Liver (tissue), 9 donors: ENCODE data around the gene PPP6R2. TPM values are rescaled to one million over a fixed set of nuclear protein-coding genes. Genes with fewer than 3 reads are reported as not detected.
A peak's percentile ranks its signal among the peaks of the same experiment; 100 is the strongest.

ENCODE experiments used
- DNase-seq: peaks from one replicate; pipeline ENCODE4 v3.0.0-alpha.2; 2017; ENCODE audit warnings: low spot score
- H3K27ac ChIP-seq, 2 donors: one replicate each; pipeline ENCODE4 v1.7.0; 2013; ENCODE audit warnings: inconsistent platforms in 2 of 2, low read length in 2 of 2, control low read depth in 1 of 2, low read depth in 1 of 2, mild to moderate bottlenecking in 1 of 2
- H3K27me3 ChIP-seq, 4 donors: one replicate each; pipeline versions ENCODE4 v1.6.1 to v1.7.0; 2013; ENCODE audit warnings: low read length in 3 of 4, inconsistent platforms in 1 of 4, mild to moderate bottlenecking in 1 of 4, moderate library complexity in 1 of 4; ENCODE audit not compliant: control insufficient read depth in 4 of 4, insufficient read depth in 4 of 4
- H3K36me3 ChIP-seq, 4 donors: one replicate each; pipeline versions ENCODE4 v1.6.1 to v1.7.0; 2013; ENCODE audit warnings: low read length in 3 of 4, mild to moderate bottlenecking in 3 of 4, low read depth in 1 of 4, moderate library complexity in 1 of 4; ENCODE audit not compliant: control insufficient read depth in 4 of 4, insufficient read depth in 3 of 4
- H3K4me1 ChIP-seq, 4 donors: one replicate each; pipeline versions ENCODE4 v1.6.1 to v1.7.0; 2013; ENCODE audit warnings: low read length in 3 of 4, mild to moderate bottlenecking in 3 of 4, moderate library complexity in 1 of 4; ENCODE audit not compliant: control insufficient read depth in 4 of 4, insufficient read depth in 4 of 4
- H3K4me3 ChIP-seq, 3 donors: one replicate each; pipeline versions ENCODE4 v1.6.1 to v1.7.0; 2013; ENCODE audit warnings: low read length in 3 of 3, control low read depth in 1 of 3, low read depth in 1 of 3, mild to moderate bottlenecking in 1 of 3
- H3K9ac ChIP-seq, 2 donors: one replicate each; pipeline ENCODE4 v1.7.0; 2013; ENCODE audit warnings: low read length in 2 of 2, mild to moderate bottlenecking in 2 of 2, moderate library complexity in 2 of 2, control low read depth in 1 of 2, low read depth in 1 of 2
- H3K9me3 ChIP-seq, 4 donors: one replicate each; pipeline versions ENCODE4 v1.6.1 to v1.7.0; 2013; ENCODE audit warnings: low read length in 3 of 4; ENCODE audit not compliant: control insufficient read depth in 4 of 4
- ATF3 ChIP-seq: IDR thresholded peaks from 2 replicates; pipeline ENCODE4 v1.6.1; 2016; ENCODE audit warnings: antibody characterized with exemption
- FOXA2 ChIP-seq: IDR thresholded peaks from 2 replicates; pipeline ENCODE4 v1.6.1; 2016; ENCODE audit warnings: antibody characterized with exemption
- GABPA ChIP-seq, 2 donors: IDR thresholded peaks in 1 of 2; conservative IDR thresholded peaks in 1 of 2; 2 replicates each; pipeline ENCODE4 v1.6.1; 2016; ENCODE audit warnings: antibody characterized with exemption in 2 of 2, mild to moderate bottlenecking in 1 of 2, moderate library complexity in 1 of 2
- HNF4A ChIP-seq, 2 donors: conservative IDR thresholded peaks; 2 replicates each; pipeline ENCODE4 v1.6.1; 2016; ENCODE audit warnings: antibody characterized with exemption in 2 of 2, mild to moderate bottlenecking in 2 of 2
- HNF4G ChIP-seq: IDR thresholded peaks from 2 replicates; pipeline ENCODE4 v1.6.1; 2016; ENCODE audit warnings: antibody characterized with exemption
- JUND ChIP-seq, 2 donors: IDR thresholded peaks; 2 replicates each; pipeline ENCODE4 v1.6.1; 2016; ENCODE audit warnings: antibody characterized with exemption in 2 of 2
- NR2F2 ChIP-seq: IDR thresholded peaks from 2 replicates; pipeline ENCODE4 v1.6.1; 2016; ENCODE audit warnings: antibody characterized with exemption
- RXRA ChIP-seq, 2 donors: IDR thresholded peaks; 2 replicates each; pipeline ENCODE4 v1.6.1; 2017 to 2018; ENCODE audit warnings: antibody characterized with exemption in 2 of 2, mild to moderate bottlenecking in 1 of 2
- TAF1 ChIP-seq: conservative IDR thresholded peaks from 2 replicates; pipeline ENCODE4 v1.6.1; 2016; ENCODE audit warnings: antibody characterized with exemption, mild to moderate bottlenecking
- YY1 ChIP-seq: IDR thresholded peaks from 2 replicates; pipeline ENCODE4 v1.6.1; 2016; ENCODE audit warnings: antibody characterized with exemption, mild to moderate bottlenecking
- ZBTB33 ChIP-seq: IDR thresholded peaks from 2 replicates; pipeline ENCODE4 v1.6.1; 2016; ENCODE audit warnings: antibody characterized with exemption
- WGBS: extraction: QIAGEN DNeasy Blood & Tissue Kit; methylation state at CpG from one replicate; pipeline ENCODE4 v1.1.7; 2013; 5-methylcytosine and 5-hydroxymethylcytosine counted together
- polyA plus RNA-seq, 2 donors: library from polyadenylated mRNA; stranded (reverse) in 1 of 2; unstranded in 1 of 2; fragments of 200-250 nt in 1 of 2; fragments of >200 nt in 1 of 2; fragmentation: Nextera tagmentation in 1 of 2; extraction: Ambion mirVana in 1 of 2; gene quantifications; one replicate each; pipeline versions ENCODE4 v1.2.1 to v1.2.3, GENCODE V29; 2013 to 2015
- total RNA-seq, 2 donors: library from RNA; depleted of rRNA; stranded (reverse); fragments of >200 nt; gene quantifications; one replicate each; pipeline ENCODE4 v1.2.3, GENCODE V29; 2014
- TF ChIP-seq, protein P1 (sequence below): fragments of 150-350 bp; IDR thresholded peaks from 2 replicates; pipeline ENCODE4 v1.5.1; 2017; ENCODE audit warnings: improper control_type of control experiment, low read depth, low read length; ENCODE audit not compliant: missing input control
- TF ChIP-seq, protein P2 (sequence below): IDR thresholded peaks from 2 replicates; pipeline ENCODE4 v1.6.1; 2016; ENCODE audit warnings: antibody characterized with exemption, mild to moderate bottlenecking
- donor health status: healthy.
- donor health status: healthy.
- donor health status: healthy.
- donor health status: healthy.
- donor health status: healthy.

Gene PPP6R2
- total and polyA plus RNA-seq, 4 donors: 28.8 to 117 (median 47.2) TPM

DNA sequence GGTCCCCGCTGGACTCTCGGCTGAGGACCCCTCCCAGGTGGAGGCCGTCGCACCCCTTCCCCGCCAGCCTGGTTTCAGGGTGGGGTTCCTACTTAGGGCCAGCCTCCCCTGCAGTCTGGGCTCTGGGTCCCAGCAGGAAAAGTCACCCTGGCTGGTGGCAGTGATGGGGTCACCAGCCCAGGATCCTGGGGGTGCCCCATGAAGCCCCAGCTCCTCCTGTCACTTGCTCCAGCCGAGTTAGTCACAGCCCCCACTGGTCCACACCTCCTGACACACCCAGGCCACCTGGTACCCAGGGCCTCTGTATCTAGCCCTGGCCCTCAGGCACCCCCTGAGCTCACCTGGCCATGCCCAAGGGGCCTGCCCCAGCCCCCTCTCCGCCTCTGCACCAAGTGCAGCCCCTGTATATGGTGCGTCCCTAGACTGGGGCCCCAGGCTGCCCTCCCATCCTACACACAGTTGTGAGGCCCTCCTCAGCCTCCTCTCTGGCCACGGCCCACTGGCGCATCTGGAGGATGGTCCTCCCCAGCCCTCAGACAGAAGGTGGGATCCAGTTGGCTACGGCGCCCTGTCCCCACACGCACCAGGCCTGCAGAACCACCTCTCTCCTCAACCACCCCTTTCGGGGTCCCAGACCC is 42.4 kb upstream of the PPP6R2 start:
- no peak for DNase-seq
- Histone ChIP-seq H3K4me3 (no peak overlapping the region), H3K9ac (no peak overlapping the region), H3K9me3 (no peaks in the 10 kb centered on the region), H3K4me1 (peaks cover 49 to 92% (median 75%) of the 10 kb centered on the region in 4 donors), H3K27me3 (no peaks in the 10 kb centered on the region), H3K27ac (no peak overlapping the region), H3K36me3 (no peaks in the 10 kb centered on the region)
- TF ChIP-seq HNF4A (conservative IDR thresholded peaks at IDR 0.05) (no peak), TAF1 (no peak)
- WGBS: 67% methylated on average over 14 of the region's 14 CpGs

- no peak for DNase-seq
- H3K4me1 ChIP-seq: peaks cover 47 to 91% (median 70%) of the 10 kb centered on the region in 4 donors
- no peaks in the 10 kb centered on the region for H3K27me3 ChIP-seq
- TF ChIP-seq ZBTB33 (no peak), ATF3 (no peak), GABPA (IDR thresholded peaks at IDR 0.05 in 1 of 2, conservative IDR thresholded peaks at IDR 0.05 in 1 of 2) (no peak), YY1 (no peak), RXRA (IDR thresholded peaks at IDR 0.05) (no peak), JUND (IDR thresholded peaks at IDR 0.05) (no peak)
- TF ChIP-seq, protein P1, sequence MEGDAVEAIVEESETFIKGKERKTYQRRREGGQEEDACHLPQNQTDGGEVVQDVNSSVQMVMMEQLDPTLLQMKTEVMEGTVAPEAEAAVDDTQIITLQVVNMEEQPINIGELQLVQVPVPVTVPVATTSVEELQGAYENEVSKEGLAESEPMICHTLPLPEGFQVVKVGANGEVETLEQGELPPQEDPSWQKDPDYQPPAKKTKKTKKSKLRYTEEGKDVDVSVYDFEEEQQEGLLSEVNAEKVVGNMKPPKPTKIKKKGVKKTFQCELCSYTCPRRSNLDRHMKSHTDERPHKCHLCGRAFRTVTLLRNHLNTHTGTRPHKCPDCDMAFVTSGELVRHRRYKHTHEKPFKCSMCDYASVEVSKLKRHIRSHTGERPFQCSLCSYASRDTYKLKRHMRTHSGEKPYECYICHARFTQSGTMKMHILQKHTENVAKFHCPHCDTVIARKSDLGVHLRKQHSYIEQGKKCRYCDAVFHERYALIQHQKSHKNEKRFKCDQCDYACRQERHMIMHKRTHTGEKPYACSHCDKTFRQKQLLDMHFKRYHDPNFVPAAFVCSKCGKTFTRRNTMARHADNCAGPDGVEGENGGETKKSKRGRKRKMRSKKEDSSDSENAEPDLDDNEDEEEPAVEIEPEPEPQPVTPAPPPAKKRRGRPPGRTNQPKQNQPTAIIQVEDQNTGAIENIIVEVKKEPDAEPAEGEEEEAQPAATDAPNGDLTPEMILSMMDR: no peak
- 71% methylated on average over 17 of the region's 17 CpGs for WGBS
- peak overlapping the region; percentile 53 to 75 for H3K27ac ChIP-seq
- H3K36me3 ChIP-seq: no peaks in the 10 kb centered on the region
- H3K4me3 ChIP-seq: no peak overlapping the region
- no peak overlapping the region for H3K9ac ChIP-seq
- no peaks in the 10 kb centered on the region for H3K9me3 ChIP-seq
Measured at GRCh38 chr22:50301581-50301991, 41.5 kb upstream of the PPP6R2 start.

DNA sequence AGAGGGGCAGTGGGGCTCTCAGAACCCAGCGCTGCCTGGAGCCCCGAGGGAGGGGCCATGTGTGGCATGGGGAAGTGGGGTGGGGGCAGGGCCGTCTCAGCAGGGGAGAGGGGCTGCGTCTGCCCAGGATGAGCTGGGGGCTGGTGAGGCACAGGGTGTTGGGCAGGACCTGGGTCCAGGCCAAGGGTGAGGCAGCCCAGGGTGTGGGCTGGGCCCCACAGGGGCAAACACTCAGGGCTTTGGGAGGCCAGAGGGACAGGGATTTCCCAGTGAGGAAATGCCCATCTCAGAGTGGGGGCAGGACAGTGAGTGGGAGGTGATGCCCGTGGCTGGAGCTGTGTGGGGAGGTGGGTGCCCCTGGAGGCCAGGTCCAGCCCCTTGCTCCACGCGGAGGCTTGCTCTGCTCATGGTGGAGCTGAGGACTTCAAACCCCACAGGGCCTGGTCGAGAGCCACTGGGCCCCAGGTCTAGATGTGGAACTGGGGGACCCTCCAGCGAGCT is 41.0 kb upstream of the PPP6R2 start:
- peak overlapping the region; percentile 23 to 75 for H3K27ac ChIP-seq
- WGBS: 51% methylated on average over 9 of the region's 9 CpGs
- no peak overlapping the region for H3K9ac ChIP-seq
- no peak for DNase-seq
- peaks cover 43 to 89% (median 66%) of the 10 kb centered on the region in 4 donors for H3K4me1 ChIP-seq
- H3K27me3 ChIP-seq: no peaks in the 10 kb centered on the region
- no peak overlapping the region for H3K4me3 ChIP-seq
- no peaks in the 10 kb centered on the region for H3K9me3 ChIP-seq
- no peaks in the 10 kb centered on the region for H3K36me3 ChIP-seq
- no peak for TF ChIP-seq FOXA2
- TF ChIP-seq ZBTB33: no peak
- TF ChIP-seq ATF3: no peak
- no peak for TF ChIP-seq NR2F2
- TF ChIP-seq, protein P1: no peak
- TF ChIP-seq GABPA (IDR thresholded peaks at IDR 0.05 in 1 of 2, conservative IDR thresholded peaks at IDR 0.05 in 1 of 2): no peak
- TF ChIP-seq RXRA (IDR thresholded peaks at IDR 0.05): no peak
- TF ChIP-seq, protein P2, sequence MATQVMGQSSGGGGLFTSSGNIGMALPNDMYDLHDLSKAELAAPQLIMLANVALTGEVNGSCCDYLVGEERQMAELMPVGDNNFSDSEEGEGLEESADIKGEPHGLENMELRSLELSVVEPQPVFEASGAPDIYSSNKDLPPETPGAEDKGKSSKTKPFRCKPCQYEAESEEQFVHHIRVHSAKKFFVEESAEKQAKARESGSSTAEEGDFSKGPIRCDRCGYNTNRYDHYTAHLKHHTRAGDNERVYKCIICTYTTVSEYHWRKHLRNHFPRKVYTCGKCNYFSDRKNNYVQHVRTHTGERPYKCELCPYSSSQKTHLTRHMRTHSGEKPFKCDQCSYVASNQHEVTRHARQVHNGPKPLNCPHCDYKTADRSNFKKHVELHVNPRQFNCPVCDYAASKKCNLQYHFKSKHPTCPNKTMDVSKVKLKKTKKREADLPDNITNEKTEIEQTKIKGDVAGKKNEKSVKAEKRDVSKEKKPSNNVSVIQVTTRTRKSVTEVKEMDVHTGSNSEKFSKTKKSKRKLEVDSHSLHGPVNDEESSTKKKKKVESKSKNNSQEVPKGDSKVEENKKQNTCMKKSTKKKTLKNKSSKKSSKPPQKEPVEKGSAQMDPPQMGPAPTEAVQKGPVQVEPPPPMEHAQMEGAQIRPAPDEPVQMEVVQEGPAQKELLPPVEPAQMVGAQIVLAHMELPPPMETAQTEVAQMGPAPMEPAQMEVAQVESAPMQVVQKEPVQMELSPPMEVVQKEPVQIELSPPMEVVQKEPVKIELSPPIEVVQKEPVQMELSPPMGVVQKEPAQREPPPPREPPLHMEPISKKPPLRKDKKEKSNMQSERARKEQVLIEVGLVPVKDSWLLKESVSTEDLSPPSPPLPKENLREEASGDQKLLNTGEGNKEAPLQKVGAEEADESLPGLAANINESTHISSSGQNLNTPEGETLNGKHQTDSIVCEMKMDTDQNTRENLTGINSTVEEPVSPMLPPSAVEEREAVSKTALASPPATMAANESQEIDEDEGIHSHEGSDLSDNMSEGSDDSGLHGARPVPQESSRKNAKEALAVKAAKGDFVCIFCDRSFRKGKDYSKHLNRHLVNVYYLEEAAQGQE: no peak
- TF ChIP-seq TAF1: no peak
- no peak for TF ChIP-seq HNF4G
